Neural cell (in vitro differentiated cells): ENCODE results near the gene RAB3C. TPM values are rescaled to one million over a fixed set of nuclear protein-coding genes. Genes with fewer than 3 reads are reported as not detected.

Source experiments
- H2AFZ ChIP-seq: fragments of 200-600, 300-800 bp; sonication (generic), shearing (Covaris generic); 2 replicates; pipeline ENCODE4 v1.6.0; 2014; ENCODE audit warnings: low read depth, mild to moderate bottlenecking, antibody characterized with exemption, low read length, moderate library complexity
- H3F3A ChIP-seq: fragments of 200-600 bp; shearing (Covaris generic); 2 replicates; pipeline ENCODE4 v1.6.1; 2016; ENCODE audit warnings: mild to moderate bottlenecking, moderate library complexity, mixed read lengths, antibody characterized with exemption, low read length; ENCODE audit not compliant: insufficient read depth, poor library complexity, severe bottlenecking
- H3K27ac ChIP-seq: fragments of 200-600, 300-800 bp; sonication (generic), shearing (Covaris generic); 2 replicates; pipeline ENCODE4 v1.5.1; 2014; ENCODE audit warnings: mild to moderate bottlenecking, low read length, moderate library complexity
- H3K27me3 ChIP-seq: fragments of 300-800, 200-600 bp; sonication (generic), shearing (Covaris generic); 2 replicates; pipeline ENCODE4 v1.6.0; 2014; ENCODE audit warnings: mild to moderate bottlenecking, low read depth, low read length, moderate library complexity; ENCODE audit not compliant: insufficient read depth
- H3K36me3 ChIP-seq: fragments of 300-800, 200-600 bp; sonication (generic), shearing (Covaris generic); 2 replicates; pipeline ENCODE4 v1.5.1; 2014; ENCODE audit warnings: mild to moderate bottlenecking, antibody characterized with exemption, low read length, moderate library complexity; ENCODE audit not compliant: insufficient read depth
- H3K4me2 ChIP-seq: fragments of 300-800, 200-600 bp; sonication (generic), shearing (Covaris generic); 2 replicates; pipeline ENCODE4 v1.6.0; 2014; ENCODE audit warnings: mild to moderate bottlenecking, low read length
- H3K4me3 ChIP-seq: fragments of 300-800, 200-600 bp; sonication (generic), shearing (Covaris generic); 2 replicates; pipeline ENCODE4 v1.5.1; 2014; ENCODE audit warnings: mild to moderate bottlenecking, low read length, moderate library complexity
- H3K79me2 ChIP-seq: fragments of 200-600 bp; shearing (Covaris generic); replicated peaks from 2 replicates; pipeline ENCODE4 v1.6.0; 2014; ENCODE audit warnings: mild to moderate bottlenecking, low read length, moderate library complexity; ENCODE audit not compliant: insufficient read depth
- H3K9ac ChIP-seq: fragments of 300-800, 200-600 bp; sonication (generic), shearing (Covaris generic); 2 replicates; pipeline ENCODE4 v1.6.1; 2016; ENCODE audit warnings: mild to moderate bottlenecking, low read length, mixed read lengths
- H3K9me2 ChIP-seq: fragments of 200-600 bp; shearing (Covaris generic); 2 replicates; pipeline ENCODE4 v1.6.1; 2016; ENCODE audit warnings: mild to moderate bottlenecking, low read length, mixed read lengths; ENCODE audit not compliant: insufficient read depth
- H3K9me3 ChIP-seq: fragments of 200-600, 300-800 bp; sonication (generic), shearing (Covaris generic); 2 replicates; pipeline ENCODE4 v1.6.1; 2016; ENCODE audit warnings: mild to moderate bottlenecking, mixed run types, low read length, moderate library complexity, mixed read lengths
- H4K20me1 ChIP-seq: fragments of 200-600 bp; shearing (Covaris generic); 2 replicates; pipeline ENCODE4 v1.6.1; 2016; ENCODE audit warnings: mild to moderate bottlenecking, mixed run types; ENCODE audit not compliant: insufficient read depth
- EP300 ChIP-seq: fragments of 450-650 bp; conservative IDR thresholded peaks from 2 replicates; pipeline ENCODE4 v1.6.1; 2014; ENCODE audit warnings: antibody characterized with exemption, mild to moderate bottlenecking, moderate library complexity; ENCODE audit not compliant: poor library complexity, severe bottlenecking
- EZH2 ChIP-seq: fragments of 200-600, 300-800 bp; shearing (Covaris generic), sonication (generic); IDR thresholded peaks from 2 replicates; pipeline ENCODE4 v1.6.1; 2014; ENCODE audit warnings: antibody characterized with exemption, low read length, borderline replicate concordance, mild to moderate bottlenecking; ENCODE audit not compliant: insufficient read depth, poor library complexity, severe bottlenecking
- MXI1 ChIP-seq: fragments of 450-650 bp; conservative IDR thresholded peaks from 2 replicates; pipeline ENCODE4 v1.6.1; 2014; ENCODE audit warnings: antibody characterized with exemption, mild to moderate bottlenecking; ENCODE audit not compliant: poor library complexity, severe bottlenecking
- POLR2AphosphoS5 ChIP-seq: IDR thresholded peaks from 2 replicates; pipeline ENCODE4 v1.6.1; 2012
- RAD21 ChIP-seq: fragments of 450-650 bp; conservative IDR thresholded peaks from 2 replicates; pipeline ENCODE4 v1.6.1; 2014; ENCODE audit warnings: antibody characterized with exemption, mild to moderate bottlenecking, moderate library complexity
- SMC3 ChIP-seq: fragments of 450-650 bp; conservative IDR thresholded peaks from 2 replicates; pipeline ENCODE4 v1.6.1; 2014; ENCODE audit warnings: antibody characterized with exemption, mild to moderate bottlenecking, moderate library complexity; ENCODE audit not compliant: poor library complexity
- TAF1 ChIP-seq: IDR thresholded peaks from 2 replicates; pipeline ENCODE4 v1.6.1; 2012; ENCODE audit warnings: low read depth
- polyA plus RNA-seq: library from polyadenylated mRNA; depleted of rRNA; stranded (reverse); fragments of >200 nt; gene quantifications from 2 replicates; pipeline ENCODE4 v1.2.3, GENCODE V29; 2014
- TF ChIP-seq, protein P1 (sequence below): fragments of 450-650 bp; IDR thresholded peaks from 2 replicates; pipeline ENCODE4 v1.5.1; 2014; ENCODE audit warnings: antibody characterized with exemption, mild to moderate bottlenecking, moderate library complexity; ENCODE audit not compliant: poor library complexity, severe bottlenecking
- TF ChIP-seq, protein P2 (sequence below): IDR thresholded peaks from 2 replicates; pipeline ENCODE4 v1.6.1; 2012; ENCODE audit warnings: borderline replicate concordance

Gene RAB3C
- polyA plus RNA-seq, 1 donor from 2014 or later = 94.3 TPM

DNA sequence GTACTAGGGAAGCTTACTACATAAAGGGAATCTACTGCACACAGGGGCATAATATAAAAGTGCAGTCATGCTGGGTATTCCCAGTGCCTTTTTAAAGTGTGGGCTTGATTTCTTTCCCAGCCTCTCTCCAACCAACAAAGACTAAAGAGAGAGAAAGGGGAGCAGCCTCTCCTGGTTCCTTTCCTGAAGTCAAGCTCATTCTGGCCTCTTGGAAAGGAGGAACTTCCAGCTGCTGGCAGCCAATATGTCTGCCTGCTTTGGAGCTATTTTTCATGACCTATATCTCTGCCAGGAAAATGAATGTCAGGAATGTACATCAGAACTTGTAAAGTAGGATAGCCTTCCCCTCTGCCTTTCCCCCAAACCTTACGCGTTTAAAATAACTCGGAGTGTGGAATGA, 57.1 kb downstream of the RAB3C start:
- H3K9me2 ChIP-seq = no peaks in the 10 kb centered on the region

DNA sequence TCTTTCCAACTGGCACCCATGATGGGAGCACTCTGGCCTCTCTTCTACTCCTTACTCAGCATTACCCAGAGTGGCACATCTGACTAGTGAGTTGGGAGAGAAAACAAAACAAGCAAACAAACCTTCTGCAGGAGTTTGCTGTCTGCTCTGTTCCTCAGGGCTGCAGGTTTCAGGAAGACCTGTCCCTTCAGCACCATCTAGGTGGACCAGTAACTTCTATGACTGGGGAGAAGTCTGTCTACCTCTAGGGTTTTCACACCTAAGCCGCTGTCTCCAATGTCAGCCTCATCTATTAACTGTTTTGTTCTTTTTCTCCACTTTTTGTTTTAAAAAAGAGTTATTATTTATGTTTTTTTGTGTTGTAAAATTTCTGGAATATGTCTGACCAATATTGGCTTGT, 58.7 kb downstream of the RAB3C start:
- TF ChIP-seq, protein P1, sequence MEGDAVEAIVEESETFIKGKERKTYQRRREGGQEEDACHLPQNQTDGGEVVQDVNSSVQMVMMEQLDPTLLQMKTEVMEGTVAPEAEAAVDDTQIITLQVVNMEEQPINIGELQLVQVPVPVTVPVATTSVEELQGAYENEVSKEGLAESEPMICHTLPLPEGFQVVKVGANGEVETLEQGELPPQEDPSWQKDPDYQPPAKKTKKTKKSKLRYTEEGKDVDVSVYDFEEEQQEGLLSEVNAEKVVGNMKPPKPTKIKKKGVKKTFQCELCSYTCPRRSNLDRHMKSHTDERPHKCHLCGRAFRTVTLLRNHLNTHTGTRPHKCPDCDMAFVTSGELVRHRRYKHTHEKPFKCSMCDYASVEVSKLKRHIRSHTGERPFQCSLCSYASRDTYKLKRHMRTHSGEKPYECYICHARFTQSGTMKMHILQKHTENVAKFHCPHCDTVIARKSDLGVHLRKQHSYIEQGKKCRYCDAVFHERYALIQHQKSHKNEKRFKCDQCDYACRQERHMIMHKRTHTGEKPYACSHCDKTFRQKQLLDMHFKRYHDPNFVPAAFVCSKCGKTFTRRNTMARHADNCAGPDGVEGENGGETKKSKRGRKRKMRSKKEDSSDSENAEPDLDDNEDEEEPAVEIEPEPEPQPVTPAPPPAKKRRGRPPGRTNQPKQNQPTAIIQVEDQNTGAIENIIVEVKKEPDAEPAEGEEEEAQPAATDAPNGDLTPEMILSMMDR = no peak
- no peak for TF ChIP-seq SMC3
- TF ChIP-seq EP300 = no peak
- TF ChIP-seq RAD21 = no peak
- no peak for TF ChIP-seq EZH2
- TF ChIP-seq, protein P2, sequence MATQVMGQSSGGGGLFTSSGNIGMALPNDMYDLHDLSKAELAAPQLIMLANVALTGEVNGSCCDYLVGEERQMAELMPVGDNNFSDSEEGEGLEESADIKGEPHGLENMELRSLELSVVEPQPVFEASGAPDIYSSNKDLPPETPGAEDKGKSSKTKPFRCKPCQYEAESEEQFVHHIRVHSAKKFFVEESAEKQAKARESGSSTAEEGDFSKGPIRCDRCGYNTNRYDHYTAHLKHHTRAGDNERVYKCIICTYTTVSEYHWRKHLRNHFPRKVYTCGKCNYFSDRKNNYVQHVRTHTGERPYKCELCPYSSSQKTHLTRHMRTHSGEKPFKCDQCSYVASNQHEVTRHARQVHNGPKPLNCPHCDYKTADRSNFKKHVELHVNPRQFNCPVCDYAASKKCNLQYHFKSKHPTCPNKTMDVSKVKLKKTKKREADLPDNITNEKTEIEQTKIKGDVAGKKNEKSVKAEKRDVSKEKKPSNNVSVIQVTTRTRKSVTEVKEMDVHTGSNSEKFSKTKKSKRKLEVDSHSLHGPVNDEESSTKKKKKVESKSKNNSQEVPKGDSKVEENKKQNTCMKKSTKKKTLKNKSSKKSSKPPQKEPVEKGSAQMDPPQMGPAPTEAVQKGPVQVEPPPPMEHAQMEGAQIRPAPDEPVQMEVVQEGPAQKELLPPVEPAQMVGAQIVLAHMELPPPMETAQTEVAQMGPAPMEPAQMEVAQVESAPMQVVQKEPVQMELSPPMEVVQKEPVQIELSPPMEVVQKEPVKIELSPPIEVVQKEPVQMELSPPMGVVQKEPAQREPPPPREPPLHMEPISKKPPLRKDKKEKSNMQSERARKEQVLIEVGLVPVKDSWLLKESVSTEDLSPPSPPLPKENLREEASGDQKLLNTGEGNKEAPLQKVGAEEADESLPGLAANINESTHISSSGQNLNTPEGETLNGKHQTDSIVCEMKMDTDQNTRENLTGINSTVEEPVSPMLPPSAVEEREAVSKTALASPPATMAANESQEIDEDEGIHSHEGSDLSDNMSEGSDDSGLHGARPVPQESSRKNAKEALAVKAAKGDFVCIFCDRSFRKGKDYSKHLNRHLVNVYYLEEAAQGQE = no peak
- no peak for TF ChIP-seq TAF1
- no peak for TF ChIP-seq POLR2AphosphoS5
- TF ChIP-seq MXI1 = no peak
- Histone ChIP-seq H3K4me2 (no peak overlapping the region), H3K27me3 (no peaks in the 10 kb centered on the region), H3F3A (no peaks in the 10 kb centered on the region), H2AFZ (no peak overlapping the region), H3K9me3 (no peaks in the 10 kb centered on the region), H3K9ac (no peak overlapping the region), H3K79me2 (no peaks in the 10 kb centered on the region), H3K36me3 (no peaks in the 10 kb centered on the region), H4K20me1 (no peaks in the 10 kb centered on the region), H3K27ac (no peak overlapping the region), H3K9me2 (no peaks in the 10 kb centered on the region), H3K4me3 (no peak overlapping the region)

More for the DNA sequence above, 57.1 kb downstream of the RAB3C start:
- H3F3A ChIP-seq = no peaks in the 10 kb centered on the region
- no peak overlapping the region for H3K27ac ChIP-seq
- no peak overlapping the region for H3K4me2 ChIP-seq
- TF ChIP-seq, protein P1 = no peak
- no peaks in the 10 kb centered on the region for H3K36me3 ChIP-seq
- no peaks in the 10 kb centered on the region for H3K9me3 ChIP-seq
- no peaks in the 10 kb centered on the region for H3K27me3 ChIP-seq
- H3K4me3 ChIP-seq = no peak overlapping the region
- H3K79me2 ChIP-seq = no peaks in the 10 kb centered on the region
- no peak overlapping the region for H2AFZ ChIP-seq
- H3K9ac ChIP-seq = no peak overlapping the region
- H4K20me1 ChIP-seq = no peaks in the 10 kb centered on the region
